WTC11 (cell line): Measurements from ENCODE around the gene GALNT7.

Experiments
- ARID4B ChIP-seq: sonication (generic); formaldehyde crosslinking; IDR thresholded peaks from 2 replicates; pipeline ENCODE4 v1.8.0; 2023; ENCODE audit warnings: missing genetic modification reagents, mild to moderate bottlenecking, borderline replicate concordance
- CREB1 ChIP-seq: sonication (generic); formaldehyde crosslinking; IDR thresholded peaks from 2 replicates; pipeline ENCODE4 v1.8.0; 2023; ENCODE audit warnings: mild to moderate bottlenecking, missing genetic modification reagents
- CTCF ChIP-seq: fragments of 200-600 bp; IDR thresholded peaks from 2 replicates; pipeline ENCODE4 v1.8.0; 2022; ENCODE audit warnings: antibody characterized with exemption
- E2F1 ChIP-seq: sonication (generic); formaldehyde crosslinking; IDR thresholded peaks from 2 replicates; pipeline ENCODE4 v1.8.0; 2022; ENCODE audit warnings: mild to moderate bottlenecking, missing genetic modification reagents
- FOXP1 ChIP-seq: sonication (generic); formaldehyde crosslinking; IDR thresholded peaks from 2 replicates; pipeline ENCODE4 v1.8.0; 2022; ENCODE audit warnings: missing genetic modification reagents, mild to moderate bottlenecking, moderate library complexity, borderline replicate concordance
- HMGXB4 ChIP-seq: sonication (generic); formaldehyde crosslinking; IDR thresholded peaks from 2 replicates; pipeline ENCODE4 v1.8.1; 2023; ENCODE audit warnings: mild to moderate bottlenecking, moderate library complexity, missing genetic modification reagents
- JAZF1 ChIP-seq: fragments of 250-450 bp; sonication (Bioruptor Pico); IDR thresholded peaks from 2 replicates; pipeline ENCODE4 v1.9.0; 2021; ENCODE audit warnings: moderate library complexity, mild to moderate bottlenecking, inconsistent platforms
- MAX ChIP-seq: sonication (generic); formaldehyde crosslinking; IDR thresholded peaks from 2 replicates; pipeline ENCODE4 v1.8.0; 2022; ENCODE audit warnings: mild to moderate bottlenecking, missing genetic modification reagents
- NFE2L1 ChIP-seq: sonication (generic); formaldehyde crosslinking; IDR thresholded peaks from 2 replicates; pipeline ENCODE4 v1.8.1; 2023; ENCODE audit warnings: missing genetic modification reagents
- PREB ChIP-seq: sonication (generic); formaldehyde crosslinking; IDR thresholded peaks from 2 replicates; pipeline ENCODE4 v1.8.1; 2022; ENCODE audit warnings: mild to moderate bottlenecking, missing genetic modification reagents, moderate library complexity, borderline replicate concordance
- SMAD4 ChIP-seq: sonication (generic); formaldehyde crosslinking; IDR thresholded peaks from 2 replicates; pipeline ENCODE4 v1.8.0; 2022; ENCODE audit warnings: mild to moderate bottlenecking, missing genetic modification reagents
- USF2 ChIP-seq: sonication (generic); formaldehyde crosslinking; IDR thresholded peaks from 2 replicates; pipeline ENCODE4 v1.8.1; 2023; ENCODE audit warnings: mild to moderate bottlenecking, missing genetic modification reagents, moderate library complexity
- ZNF512 ChIP-seq: sonication (generic); formaldehyde crosslinking; IDR thresholded peaks from 2 replicates; pipeline ENCODE4 v1.8.1; 2022; ENCODE audit warnings: missing genetic modification reagents, borderline replicate concordance

- no peak for TF ChIP-seq CTCF
- peak; percentile 86 for TF ChIP-seq E2F1 (CRISPR knock-in tag)
- 0 out of 2 replicates have a peak, but pooled peaks have one; percentile 59 for TF ChIP-seq ARID4B
- TF ChIP-seq NFE2L1 (CRISPR knock-in tag): peak; percentile 96; the same call in 1 of the 2 replicates
- peak; percentile 85 for TF ChIP-seq MAX (CRISPR knock-in tag)
- peak; percentile 92; the same call in 1 of the 2 replicates for TF ChIP-seq FOXP1 (CRISPR knock-in tag)
- TF ChIP-seq USF2: peak; percentile 75
- no peak for TF ChIP-seq SMAD4 (CRISPR knock-in tag)
- TF ChIP-seq HMGXB4 (CRISPR knock-in tag): peak; percentile 73; the same call in 1 of the 2 replicates
- no peak for TF ChIP-seq ZNF512 (CRISPR knock-in tag)
- TF ChIP-seq CREB1 (CRISPR knock-in tag): no peak
- 0 out of 2 replicates have a peak, but pooled peaks have one; percentile 75 for TF ChIP-seq PREB (CRISPR knock-in tag)
- no peak for TF ChIP-seq JAZF1 (CRISPR knock-in tag)
Measured at GRCh38 chr4:173334085-173334890, 165.7 kb downstream of the GALNT7 start, which contains the start of gene HMGB2.
